D721Med (cell line): Measurements from ENCODE around the gene HAGHL.

ENCODE experiments used
- DNase-seq: peaks from one replicate; pipeline ENCODE4 v3.0.0; 2011; ENCODE audit warnings: low spot score; ENCODE audit not compliant: insufficient read length
- FAIRE-seq: peaks from 2 replicates; lab custom pipeline; 2011; peaks lifted over from hg19 to GRCh38; lab: Jason Lieb, UNC
- TF ChIP-seq, protein P1 (sequence below): IDR thresholded peaks from 2 replicates; pipeline ENCODE4 v1.5.1; 2012; ENCODE audit warnings: mild to moderate bottlenecking, control low read depth; ENCODE audit not compliant: insufficient read depth; ENCODE audit errors: missing control alignments

The HAGHL gene

DNA sequence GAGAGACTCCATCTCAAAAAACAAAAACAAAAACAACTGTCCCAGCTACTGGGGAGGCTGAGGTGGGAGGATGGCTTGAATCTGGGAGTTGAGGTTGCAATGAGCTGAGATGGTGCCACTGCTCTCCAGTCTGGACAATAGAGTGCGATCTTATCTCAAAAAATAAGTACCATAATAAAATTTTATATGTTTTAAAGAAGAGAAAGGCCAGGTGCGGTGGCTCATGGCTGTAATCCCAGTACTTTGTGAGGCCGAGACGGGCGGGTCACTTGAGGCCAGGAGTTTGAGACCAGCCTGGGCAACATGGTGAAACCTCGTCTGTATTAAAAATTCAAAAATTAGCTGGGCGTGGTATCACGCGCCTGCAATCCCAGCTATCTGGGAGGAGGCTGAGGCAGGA is 49.9 kb downstream of the HAGHL start:
- TF ChIP-seq, protein P1, sequence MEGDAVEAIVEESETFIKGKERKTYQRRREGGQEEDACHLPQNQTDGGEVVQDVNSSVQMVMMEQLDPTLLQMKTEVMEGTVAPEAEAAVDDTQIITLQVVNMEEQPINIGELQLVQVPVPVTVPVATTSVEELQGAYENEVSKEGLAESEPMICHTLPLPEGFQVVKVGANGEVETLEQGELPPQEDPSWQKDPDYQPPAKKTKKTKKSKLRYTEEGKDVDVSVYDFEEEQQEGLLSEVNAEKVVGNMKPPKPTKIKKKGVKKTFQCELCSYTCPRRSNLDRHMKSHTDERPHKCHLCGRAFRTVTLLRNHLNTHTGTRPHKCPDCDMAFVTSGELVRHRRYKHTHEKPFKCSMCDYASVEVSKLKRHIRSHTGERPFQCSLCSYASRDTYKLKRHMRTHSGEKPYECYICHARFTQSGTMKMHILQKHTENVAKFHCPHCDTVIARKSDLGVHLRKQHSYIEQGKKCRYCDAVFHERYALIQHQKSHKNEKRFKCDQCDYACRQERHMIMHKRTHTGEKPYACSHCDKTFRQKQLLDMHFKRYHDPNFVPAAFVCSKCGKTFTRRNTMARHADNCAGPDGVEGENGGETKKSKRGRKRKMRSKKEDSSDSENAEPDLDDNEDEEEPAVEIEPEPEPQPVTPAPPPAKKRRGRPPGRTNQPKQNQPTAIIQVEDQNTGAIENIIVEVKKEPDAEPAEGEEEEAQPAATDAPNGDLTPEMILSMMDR: no peak
- no peak for DNase-seq
- FAIRE-seq: no peak

DNA sequence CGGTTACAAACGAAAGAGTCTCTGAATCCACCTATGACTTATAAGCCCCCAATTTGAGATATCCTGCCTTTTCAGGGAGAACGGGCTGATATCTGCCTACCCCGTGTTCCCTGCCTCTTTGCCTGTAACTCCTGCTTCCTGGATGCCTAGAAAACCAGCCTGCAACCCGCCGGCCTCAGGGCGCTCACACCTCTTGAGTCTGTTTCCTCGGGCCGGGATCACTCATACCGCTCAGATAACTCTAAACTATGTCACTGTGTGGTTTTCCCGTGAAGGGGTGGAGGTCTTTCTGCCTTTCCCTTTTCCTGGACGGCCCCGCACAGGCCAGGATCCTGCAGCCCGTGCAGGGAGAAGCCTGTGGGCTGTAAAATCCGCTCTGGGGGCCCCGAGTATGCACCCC is 50.9 kb downstream of the HAGHL start:
- no peak for DNase-seq

DNA sequence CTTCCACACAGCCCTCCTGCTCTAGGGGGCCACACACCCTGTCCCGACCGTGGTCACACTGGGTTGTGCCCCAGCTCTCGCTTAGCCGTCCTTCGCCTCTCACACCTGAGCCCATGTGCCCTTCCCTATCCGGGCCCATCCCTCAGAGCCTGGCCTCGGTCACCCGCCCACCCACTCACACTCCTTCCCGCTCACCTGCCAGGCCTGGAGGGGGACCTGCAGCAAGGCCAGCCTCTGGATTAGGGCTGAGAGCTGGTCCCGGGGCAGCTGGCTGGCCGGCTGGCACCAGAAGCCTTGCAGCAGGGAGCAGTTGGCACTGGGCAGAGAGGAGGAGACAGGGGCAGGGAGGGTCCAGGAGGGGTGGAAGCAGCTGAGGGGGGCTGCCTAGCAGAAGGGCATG is 51.5 kb downstream of the HAGHL start:
- FAIRE-seq (no peak), DNase-seq (no peak)
- TF ChIP-seq, protein P1: no peak

More for the DNA sequence above, 50.9 kb downstream of the HAGHL start:
- TF ChIP-seq, protein P1: no peak
- FAIRE-seq: no peak

DNA sequence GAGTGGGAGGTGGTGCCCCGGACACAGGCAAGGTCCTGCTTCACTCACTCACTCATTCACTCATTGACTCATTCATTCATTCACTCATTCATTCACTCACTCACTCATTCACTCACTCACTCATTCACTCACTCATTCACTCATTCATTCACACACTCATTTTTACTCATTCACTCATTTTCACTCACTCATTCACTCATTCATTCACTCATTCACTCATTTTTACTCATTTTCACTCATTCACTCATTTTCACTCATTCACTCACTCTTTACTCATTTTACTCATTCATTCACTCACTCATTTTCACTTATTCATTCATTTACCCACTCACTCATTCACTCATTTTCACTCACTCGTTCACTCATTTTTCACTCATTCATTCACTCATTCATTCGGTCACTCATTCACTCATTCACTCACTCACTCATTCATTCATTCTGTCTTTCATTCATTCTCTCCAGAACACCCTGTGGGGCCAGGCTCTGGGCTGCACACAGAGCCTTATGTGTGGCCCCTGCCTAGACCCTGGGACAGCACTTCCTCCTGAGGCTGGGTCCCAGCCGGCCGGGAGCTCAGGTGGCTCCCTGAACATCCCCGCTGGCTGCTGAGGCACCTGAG is 52.1 kb downstream of the HAGHL start:
- DNase-seq (no peak), FAIRE-seq (no peak)
- TF ChIP-seq, protein P1: no peak
